CD4-positive, alpha-beta T cell treated with Interleukin-4 for 1 hour (primary cell): ENCODE results near the gene AGGF1.
"Not testable (repeated sequence)": the region's sequence is repeated elsewhere in the genome, so short reads cannot be mapped to it uniquely, and the experiment has no call there.

Experiments
- DNase-seq, 2 donors: peaks; one replicate each; pipeline ENCODE4 v3.0.0-alpha.2; 2020 to 2022

Gene AGGF1

DNA sequence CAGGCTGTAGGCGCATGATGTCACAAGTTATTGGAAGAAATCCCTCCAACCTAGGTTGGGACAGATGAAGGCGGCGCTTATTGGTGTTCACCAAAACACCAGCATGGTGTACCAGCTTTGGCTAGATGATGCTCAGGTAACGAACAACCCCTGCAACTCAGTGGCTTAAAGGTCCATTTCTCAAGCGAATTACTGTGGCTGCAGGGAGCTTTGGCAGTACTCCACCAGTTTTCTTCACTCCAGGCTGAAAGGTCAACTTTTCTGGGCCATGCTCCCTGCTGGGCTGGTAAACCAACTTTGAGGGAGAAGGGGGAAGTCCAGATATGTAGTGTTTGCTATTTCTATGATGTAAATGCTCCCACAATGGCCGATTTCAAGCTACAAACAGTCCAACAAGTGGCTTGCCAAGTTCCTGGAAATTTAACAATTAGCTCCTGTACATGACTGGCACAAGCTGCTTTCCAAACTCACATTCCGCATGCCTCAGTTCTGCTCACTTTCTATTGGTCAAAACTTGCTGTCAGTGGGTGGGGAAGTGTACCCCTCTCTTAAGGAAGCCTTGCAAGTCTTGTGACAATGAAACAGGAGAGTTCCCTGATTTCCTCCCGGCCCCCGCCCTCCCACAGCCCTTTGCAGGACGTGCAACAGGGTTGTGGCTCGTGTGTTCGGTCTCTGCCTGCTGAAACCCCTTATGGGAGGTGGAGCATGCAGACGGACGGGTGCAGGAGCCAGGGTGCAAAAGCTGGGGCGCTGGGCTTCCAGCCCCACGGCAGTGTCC, 57.5 kb downstream of the AGGF1 start:
- no peak for DNase-seq

DNA sequence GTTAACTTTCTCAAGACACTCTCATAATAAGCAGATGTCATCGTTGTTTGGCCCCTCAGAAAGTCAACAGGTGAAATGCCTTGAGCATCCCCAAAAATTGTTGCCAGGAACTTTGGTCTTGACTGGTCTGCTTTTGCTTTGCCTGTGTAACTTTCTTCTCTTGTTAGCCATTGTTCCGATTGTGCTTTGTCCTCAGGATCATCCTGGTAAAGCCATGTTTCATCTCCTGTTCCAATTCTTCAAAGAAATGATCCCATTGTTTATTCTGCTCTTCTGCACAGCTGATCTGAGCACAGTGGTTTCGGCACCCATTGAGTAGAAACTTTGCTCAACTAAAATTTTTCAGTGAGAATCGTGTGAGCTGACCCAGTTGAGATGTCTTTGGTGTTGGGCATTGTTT, 65.0 kb downstream of the AGGF1 start:
- DNase-seq: no peak

GRCh38 chr5:77101298-77101697, 71.1 kb downstream of the AGGF1 start:
- DNase-seq: no peak

DNA sequence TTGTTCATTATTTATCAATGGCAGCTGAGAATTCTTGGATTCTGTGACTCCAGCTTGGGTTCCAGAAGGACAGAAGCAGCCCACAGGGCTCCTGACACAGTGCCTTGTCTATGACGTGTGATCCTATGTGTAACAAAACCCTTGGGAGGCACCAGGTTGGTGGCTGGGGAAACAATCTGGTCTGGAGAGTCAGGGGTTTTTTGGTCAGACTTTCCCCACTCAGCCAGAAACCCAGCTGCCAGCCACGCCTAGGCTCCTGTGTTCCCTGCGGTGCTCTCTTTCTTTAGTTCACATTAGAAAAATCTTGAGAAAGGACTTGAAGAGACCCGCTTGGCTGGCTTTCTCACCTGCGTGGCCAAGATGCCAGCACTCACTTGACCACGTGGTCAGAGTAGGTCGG, 72.3 kb downstream of the AGGF1 start:
- no peak for DNase-seq

DNA sequence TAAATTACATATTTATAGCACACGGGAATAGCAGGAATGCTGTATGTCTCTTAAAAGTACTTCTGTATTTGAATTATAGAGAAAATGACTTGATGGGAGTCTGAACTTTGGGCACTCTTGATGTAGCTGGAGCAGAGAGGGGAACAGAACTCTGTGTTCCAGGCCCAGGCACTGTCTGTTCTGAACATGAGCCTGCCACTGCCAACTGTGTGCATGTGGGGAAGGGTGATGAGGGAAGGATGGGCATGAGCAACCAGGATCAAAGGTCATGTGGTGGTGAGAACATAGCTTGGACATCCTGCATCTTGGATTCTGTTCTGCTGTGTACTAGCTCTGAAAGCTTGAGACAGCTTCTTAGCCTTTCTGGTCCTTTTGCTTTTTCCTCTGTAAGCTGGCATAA, 73.3 kb downstream of the AGGF1 start:
- no peak for DNase-seq

GRCh38 chr5:77104813-77105212, 74.6 kb downstream of the AGGF1 start:
- no peak for DNase-seq

GRCh38 chr5:77107035-77107434, 76.8 kb downstream of the AGGF1 start:
- DNase-seq: not testable (repeated sequence)
